Measurements from ENCODE around the gene BRAT1. TPM values are rescaled to one million over a fixed set of nuclear protein-coding genes. Genes with fewer than 3 reads are reported as not detected.

The BRAT1 gene
- total and polyA plus RNA-seq, 9 donors, result 17.8 to 28.5 (median 21.2) TPM

GRCh38 chr7:2545746-2546425 lies 9.4 kb downstream of the BRAT1 start:
- H3K9me3 ChIP-seq (replicated peaks; ENCODE audit: control insufficient read depth, low read depth, low read length), result no peaks in the 10 kb centered on the region
- no peaks in the 10 kb centered on the region for H3K4me1 ChIP-seq (ENCODE audit: control insufficient read depth, insufficient read depth, low read length)
- no peaks in the 10 kb centered on the region for H3K27me3 ChIP-seq (ENCODE audit: control insufficient read depth, insufficient read depth, low read length)
- no peak for DNase-seq
- no peak overlapping the region for H3K27ac ChIP-seq (ENCODE audit: low read length)
- H3K36me3 ChIP-seq (ENCODE audit: control insufficient read depth, insufficient read depth, low read length), result peaks cover 80% of the 10 kb centered on the region
- WGBS (ENCODE audit: insufficient coverage), result 91% methylated on average over 20 of the region's 20 CpGs
- no peak overlapping the region for H3K4me3 ChIP-seq (ENCODE audit: low read length)

- Histone ChIP-seq H3K36me3 (ENCODE audit: control insufficient read depth, insufficient read depth, low read length) (peaks cover 82% of the 10 kb centered on the region), H3K9me3 (replicated peaks; ENCODE audit: control insufficient read depth, low read depth, low read length) (no peaks in the 10 kb centered on the region), H3K4me1 (ENCODE audit: control insufficient read depth, insufficient read depth, low read length) (no peaks in the 10 kb centered on the region), H3K4me3 (ENCODE audit: low read length) (no peak overlapping the region), H3K27me3 (ENCODE audit: control insufficient read depth, insufficient read depth, low read length) (no peaks in the 10 kb centered on the region), H3K27ac (ENCODE audit: low read length) (no peak overlapping the region)
- WGBS (ENCODE audit: insufficient coverage), result 90% methylated on average over 20 of the region's 23 CpGs
- no peak for DNase-seq
Observed at GRCh38 chr7:2544541-2545188, 10.7 kb downstream of the BRAT1 start.

- no peak for DNase-seq
- 86% methylated on average over 44 of the region's 53 CpGs for WGBS (ENCODE audit: insufficient coverage)
- Histone ChIP-seq H3K9me3 (replicated peaks; ENCODE audit: control insufficient read depth, low read depth, low read length) (no peaks in the 10 kb centered on the region), H3K4me3 (ENCODE audit: low read length) (no peak overlapping the region), H3K27me3 (ENCODE audit: control insufficient read depth, insufficient read depth, low read length) (no peaks in the 10 kb centered on the region), H3K36me3 (ENCODE audit: control insufficient read depth, insufficient read depth, low read length) (peaks cover 89% of the 10 kb centered on the region), H3K4me1 (ENCODE audit: control insufficient read depth, insufficient read depth, low read length) (no peaks in the 10 kb centered on the region), H3K27ac (ENCODE audit: low read length) (no peak overlapping the region)
Observed at GRCh38 chr7:2542916-2543871, 12.1 kb downstream of the BRAT1 start.

- H3K4me3 ChIP-seq (ENCODE audit: low read length), result no peak overlapping the region
- no peaks in the 10 kb centered on the region for H3K4me1 ChIP-seq (ENCODE audit: control insufficient read depth, insufficient read depth, low read length)
- 87% methylated on average over 22 of the region's 25 CpGs for WGBS (ENCODE audit: insufficient coverage)
- H3K27me3 ChIP-seq (ENCODE audit: control insufficient read depth, insufficient read depth, low read length), result no peaks in the 10 kb centered on the region
- DNase-seq, result no peak
- H3K36me3 ChIP-seq (ENCODE audit: control insufficient read depth, insufficient read depth, low read length), result peaks cover 85% of the 10 kb centered on the region
- no peak overlapping the region for H3K27ac ChIP-seq (ENCODE audit: low read length)
- H3K9me3 ChIP-seq (replicated peaks; ENCODE audit: control insufficient read depth, low read depth, low read length), result no peaks in the 10 kb centered on the region
Observed at GRCh38 chr7:2542011-2542915, 13.1 kb downstream of the BRAT1 start.

- no peak for DNase-seq
- 91% methylated on average over 31 of the region's 40 CpGs for WGBS (ENCODE audit: insufficient coverage)
- peaks cover 79% of the 10 kb centered on the region for H3K36me3 ChIP-seq (ENCODE audit: control insufficient read depth, insufficient read depth, low read length)
Observed at GRCh38 chr7:2541291-2542010, 13.9 kb downstream of the BRAT1 start.

GRCh38 chr7:2540641-2541051 lies 14.7 kb downstream of the BRAT1 start:
- no peaks in the 10 kb centered on the region for H3K4me1 ChIP-seq (ENCODE audit: control insufficient read depth, insufficient read depth, low read length)
- H3K27me3 ChIP-seq (ENCODE audit: control insufficient read depth, insufficient read depth, low read length), result no peaks in the 10 kb centered on the region
- H3K9me3 ChIP-seq (replicated peaks; ENCODE audit: control insufficient read depth, low read depth, low read length), result no peaks in the 10 kb centered on the region
- no peak overlapping the region for H3K27ac ChIP-seq (ENCODE audit: low read length)
- H3K4me3 ChIP-seq (ENCODE audit: low read length), result no peak overlapping the region
- no peak for DNase-seq
- 87% methylated on average over 9 of the region's 19 CpGs for WGBS (ENCODE audit: insufficient coverage)
- peaks cover 73% of the 10 kb centered on the region for H3K36me3 ChIP-seq (ENCODE audit: control insufficient read depth, insufficient read depth, low read length)

More at GRCh38 chr7:2541291-2542010, 13.9 kb downstream of the BRAT1 start:
- Histone ChIP-seq H3K9me3 (replicated peaks; ENCODE audit: control insufficient read depth, low read depth, low read length) (no peaks in the 10 kb centered on the region), H3K27ac (ENCODE audit: low read length) (no peak overlapping the region), H3K4me1 (ENCODE audit: control insufficient read depth, insufficient read depth, low read length) (no peaks in the 10 kb centered on the region), H3K4me3 (ENCODE audit: low read length) (no peak overlapping the region), H3K27me3 (ENCODE audit: control insufficient read depth, insufficient read depth, low read length) (no peaks in the 10 kb centered on the region)

GRCh38 chr7:2540133-2540532 lies 15.2 kb downstream of the BRAT1 start:
- Histone ChIP-seq H3K4me1 (ENCODE audit: control insufficient read depth, insufficient read depth, low read length) (no peaks in the 10 kb centered on the region), H3K27me3 (ENCODE audit: control insufficient read depth, insufficient read depth, low read length) (no peaks in the 10 kb centered on the region), H3K36me3 (ENCODE audit: control insufficient read depth, insufficient read depth, low read length) (peaks cover 71% of the 10 kb centered on the region), H3K27ac (ENCODE audit: low read length) (no peak overlapping the region), H3K4me3 (ENCODE audit: low read length) (no peak overlapping the region), H3K9me3 (replicated peaks; ENCODE audit: control insufficient read depth, low read depth, low read length) (no peaks in the 10 kb centered on the region)
- no peak for DNase-seq
- WGBS (ENCODE audit: insufficient coverage), result 89% methylated on average over 5 of the region's 7 CpGs

- Histone ChIP-seq H3K36me3 (ENCODE audit: control insufficient read depth, insufficient read depth, low read length) (peaks cover 64% of the 10 kb centered on the region), H3K4me1 (ENCODE audit: control insufficient read depth, insufficient read depth, low read length) (no peaks in the 10 kb centered on the region), H3K4me3 (ENCODE audit: low read length) (no peak overlapping the region), H3K9me3 (replicated peaks; ENCODE audit: control insufficient read depth, low read depth, low read length) (no peaks in the 10 kb centered on the region), H3K27me3 (ENCODE audit: control insufficient read depth, insufficient read depth, low read length) (no peaks in the 10 kb centered on the region), H3K27ac (ENCODE audit: low read length) (no peak overlapping the region)
- peak; percentile 15 for DNase-seq
- 81% methylated on average over 30 of the region's 32 CpGs for whole genome bisulfite sequencing (ENCODE audit: insufficient coverage)
Observed at GRCh38 chr7:2539031-2539911, 16.1 kb downstream of the BRAT1 start.
